Central memory CD8-positive, alpha-beta T cell (primary cell): ENCODE data around the gene GREB1L.

Experiments used
- ATAC-seq: fragments of 150-1000 bp; cut with Tn5 transposase; replicated peaks from 2 replicates; pipeline ENCODE4 v1.10.0; 2022; ENCODE audit warnings: mild to moderate bottlenecking, moderate FRiP score, moderate number of reproducible peaks; ENCODE audit not compliant: poor library complexity, severe bottlenecking; ENCODE audit errors: extremely low read depth
- DNase-seq, 2 donors: peaks; one replicate each; pipeline ENCODE4 v3.0.0; 2021; ENCODE audit warnings: low spot score in 2 of 2
- H3K27ac Mint-ChIP-seq: one replicate; pipeline ENCODE4 v1.8.0; 2022; ENCODE audit warnings: low read depth, mild to moderate bottlenecking, moderate library complexity, mixed read lengths
- H3K27me3 Mint-ChIP-seq: one replicate; pipeline ENCODE4 v1.8.0; 2022; ENCODE audit warnings: mixed read lengths
- H3K36me3 Mint-ChIP-seq: one replicate; pipeline ENCODE4 v1.8.0; 2022; ENCODE audit warnings: mild to moderate bottlenecking, moderate library complexity, mixed read lengths; ENCODE audit not compliant: insufficient read depth
- H3K4me1 Mint-ChIP-seq: one replicate; pipeline ENCODE4 v1.8.0; 2022; ENCODE audit warnings: mixed read lengths
- H3K4me3 Mint-ChIP-seq: one replicate; pipeline ENCODE4 v1.8.0; 2022; ENCODE audit warnings: mild to moderate bottlenecking, moderate library complexity, mixed read lengths
- H3K9me3 Mint-ChIP-seq: one replicate; pipeline ENCODE4 v1.8.0; 2022; ENCODE audit warnings: mixed read lengths

GREB1L gene

GRCh38 chr18:21463718-21464117 lies 221.7 kb downstream of the GREB1L start:
- no peak overlapping the region for H3K4me3 Mint-ChIP-seq
- peaks cover 68% of the 10 kb centered on the region for H3K27me3 Mint-ChIP-seq
- no peaks in the 10 kb centered on the region for H3K4me1 Mint-ChIP-seq
- H3K27ac Mint-ChIP-seq: no peak overlapping the region
- no peak for ATAC-seq
- no peak for DNase-seq
- H3K9me3 Mint-ChIP-seq: no peaks in the 10 kb centered on the region
- H3K36me3 Mint-ChIP-seq: no peaks in the 10 kb centered on the region

- no peak for DNase-seq
- ATAC-seq: no peak
Measured at GRCh38 chr18:21468514-21469164, 226.6 kb downstream of the GREB1L start.

GRCh38 chr18:21472741-21473140 lies 230.7 kb downstream of the GREB1L start:
- H3K36me3 Mint-ChIP-seq: no peaks in the 10 kb centered on the region
- no peak overlapping the region for H3K4me3 Mint-ChIP-seq
- H3K27me3 Mint-ChIP-seq: peaks cover 38% of the 10 kb centered on the region
- ATAC-seq: no peak
- no peaks in the 10 kb centered on the region for H3K4me1 Mint-ChIP-seq
- no peak for DNase-seq
- H3K27ac Mint-ChIP-seq: no peak overlapping the region
- H3K9me3 Mint-ChIP-seq: no peaks in the 10 kb centered on the region

More at GRCh38 chr18:21468514-21469164, 226.6 kb downstream of the GREB1L start:
- Mint-ChIP-seq H3K4me1 (no peaks in the 10 kb centered on the region), H3K4me3 (no peak overlapping the region), H3K27ac (no peak overlapping the region), H3K27me3 (peaks cover 42% of the 10 kb centered on the region), H3K9me3 (no peaks in the 10 kb centered on the region), H3K36me3 (no peaks in the 10 kb centered on the region)

GRCh38 chr18:21474621-21475020 lies 232.6 kb downstream of the GREB1L start:
- DNase-seq: no peak
- Mint-ChIP-seq H3K4me1 (no peaks in the 10 kb centered on the region), H3K36me3 (no peaks in the 10 kb centered on the region), H3K4me3 (no peak overlapping the region), H3K27ac (no peak overlapping the region), H3K27me3 (peaks cover 38% of the 10 kb centered on the region), H3K9me3 (no peaks in the 10 kb centered on the region)
- no peak for ATAC-seq

- H3K4me1 Mint-ChIP-seq: no peaks in the 10 kb centered on the region
- ATAC-seq (no peak), DNase-seq (no peak)
- no peak overlapping the region for H3K27ac Mint-ChIP-seq
- H3K9me3 Mint-ChIP-seq: no peaks in the 10 kb centered on the region
- peaks cover 50% of the 10 kb centered on the region for H3K27me3 Mint-ChIP-seq
- no peaks in the 10 kb centered on the region for H3K36me3 Mint-ChIP-seq
- no peak overlapping the region for H3K4me3 Mint-ChIP-seq
Measured at GRCh38 chr18:21479721-21480120, 237.7 kb downstream of the GREB1L start.

GRCh38 chr18:21481739-21482138 lies 239.7 kb downstream of the GREB1L start:
- no peak for ATAC-seq
- Mint-ChIP-seq H3K27me3 (peaks cover 31% of the 10 kb centered on the region), H3K4me3 (no peak overlapping the region), H3K4me1 (no peaks in the 10 kb centered on the region), H3K9me3 (no peaks in the 10 kb centered on the region), H3K27ac (no peak overlapping the region), H3K36me3 (no peaks in the 10 kb centered on the region)
- no peak for DNase-seq

GRCh38 chr18:21483051-21483450 lies 241.0 kb downstream of the GREB1L start:
- ATAC-seq (no peak), DNase-seq (no peak)
- Mint-ChIP-seq H3K4me1 (no peaks in the 10 kb centered on the region), H3K27me3 (peaks cover 31% of the 10 kb centered on the region), H3K27ac (no peak overlapping the region), H3K4me3 (no peak overlapping the region), H3K9me3 (no peaks in the 10 kb centered on the region), H3K36me3 (no peaks in the 10 kb centered on the region)

GRCh38 chr18:21484851-21485636 lies 243.0 kb downstream of the GREB1L start:
- ATAC-seq (no peak), DNase-seq (no peak)
- Mint-ChIP-seq H3K36me3 (no peaks in the 10 kb centered on the region), H3K27me3 (peaks cover 31% of the 10 kb centered on the region), H3K4me1 (no peaks in the 10 kb centered on the region), H3K4me3 (no peak overlapping the region), H3K9me3 (no peaks in the 10 kb centered on the region), H3K27ac (no peak overlapping the region)

GRCh38 chr18:21486905-21487437 lies 244.9 kb downstream of the GREB1L start:
- H3K9me3 Mint-ChIP-seq: no peaks in the 10 kb centered on the region
- ATAC-seq: no peak
- peaks cover 15% of the 10 kb centered on the region for H3K27me3 Mint-ChIP-seq
- no peak for DNase-seq
- no peak overlapping the region for H3K4me3 Mint-ChIP-seq
- no peaks in the 10 kb centered on the region for H3K4me1 Mint-ChIP-seq
- no peak overlapping the region for H3K27ac Mint-ChIP-seq
- no peaks in the 10 kb centered on the region for H3K36me3 Mint-ChIP-seq

- Mint-ChIP-seq H3K4me1 (no peaks in the 10 kb centered on the region), H3K9me3 (no peaks in the 10 kb centered on the region), H3K4me3 (no peak overlapping the region), H3K27me3 (peaks cover 8% of the 10 kb centered on the region), H3K27ac (no peak overlapping the region), H3K36me3 (no peaks in the 10 kb centered on the region)
- no peak for DNase-seq
- no peak for ATAC-seq
Measured at GRCh38 chr18:21489119-21489750, 247.2 kb downstream of the GREB1L start.

- Mint-ChIP-seq H3K9me3 (no peaks in the 10 kb centered on the region), H3K36me3 (no peaks in the 10 kb centered on the region), H3K27me3 (peaks cover 13% of the 10 kb centered on the region), H3K27ac (no peak overlapping the region), H3K4me1 (no peaks in the 10 kb centered on the region), H3K4me3 (no peak overlapping the region)
- DNase-seq: no peak
- no peak for ATAC-seq
Measured at GRCh38 chr18:21489919-21490495, 248.0 kb downstream of the GREB1L start.

- ATAC-seq: no peak
- no peaks in the 10 kb centered on the region for H3K4me1 Mint-ChIP-seq
- H3K36me3 Mint-ChIP-seq: no peaks in the 10 kb centered on the region
- H3K27ac Mint-ChIP-seq: no peak overlapping the region
- peaks cover 17% of the 10 kb centered on the region for H3K27me3 Mint-ChIP-seq
- H3K4me3 Mint-ChIP-seq: no peak overlapping the region
- no peaks in the 10 kb centered on the region for H3K9me3 Mint-ChIP-seq
- no peak for DNase-seq
Measured at GRCh38 chr18:21490748-21491147, 248.7 kb downstream of the GREB1L start.
